Lung (tissue), 12 donors: ENCODE measurements around the gene BEAN1. TPM values are rescaled to one million over a fixed set of nuclear protein-coding genes. Genes with fewer than 3 reads are reported as not detected.

Experiments
- ATAC-seq: fragments of 200-7000 bp; cut with Tn5 transposase; one replicate; pipeline ENCODE4 v1.9.1; 2020; ENCODE audit warnings: moderate number of reproducible peaks; ENCODE audit not compliant: insufficient read depth, low FRiP score
- DNase-seq, 3 donors: peaks; one replicate each; pipeline ENCODE4 v3.0.0-alpha.2; 2013 to 2017
- H3K27ac ChIP-seq, 2 donors: one replicate each; pipeline ENCODE4 v1.5.1; 2013; ENCODE audit warnings: mild to moderate bottlenecking in 2 of 2, moderate library complexity in 2 of 2, control low read depth in 1 of 2, inconsistent platforms in 1 of 2, low read depth in 1 of 2, low read length in 1 of 2
- H3K27me3 ChIP-seq, 3 donors: one replicate each; pipeline ENCODE4 v1.5.1; 2013; ENCODE audit warnings: low read length in 2 of 3; ENCODE audit not compliant: control insufficient read depth in 3 of 3, insufficient read depth in 3 of 3
- H3K36me3 ChIP-seq, 4 donors: one replicate each; pipeline ENCODE4 v1.5.1; 2013; ENCODE audit warnings: low read length in 4 of 4, mild to moderate bottlenecking in 1 of 4, moderate library complexity in 1 of 4; ENCODE audit not compliant: control insufficient read depth in 4 of 4, insufficient read depth in 4 of 4
- H3K4me1 ChIP-seq, 5 donors: one replicate each; pipeline ENCODE4 v1.5.1; 2013; ENCODE audit warnings: low read length in 5 of 5, mild to moderate bottlenecking in 2 of 5, moderate library complexity in 1 of 5; ENCODE audit not compliant: control insufficient read depth in 5 of 5, insufficient read depth in 5 of 5
- H3K4me3 ChIP-seq: one replicate; pipeline ENCODE4 v1.5.1; 2013; ENCODE audit warnings: mild to moderate bottlenecking, control low read depth, moderate library complexity
- H3K9ac ChIP-seq, 2 donors: one replicate each; pipeline ENCODE4 v1.5.1; 2013; ENCODE audit warnings: low read length in 2 of 2, control low read depth in 1 of 2; ENCODE audit not compliant: insufficient read depth in 1 of 2
- H3K9me3 ChIP-seq, 4 donors: one replicate each; pipeline ENCODE4 v1.5.1; 2013; ENCODE audit warnings: low read length in 3 of 4, mild to moderate bottlenecking in 1 of 4, moderate library complexity in 1 of 4; ENCODE audit not compliant: control insufficient read depth in 4 of 4, insufficient read depth in 3 of 4
- CTCF ChIP-seq: IDR thresholded peaks from 2 replicates; pipeline ENCODE4 v1.5.1; 2012; ENCODE audit warnings: mild to moderate bottlenecking; ENCODE audit errors: control extremely low read depth, extremely low read depth
- WGBS, 2 donors: extraction: QIAGEN DNeasy Blood & Tissue Kit; methylation state at CpG; one replicate each; pipeline ENCODE4 v1.1.7; 2013; 5-methylcytosine and 5-hydroxymethylcytosine counted together
- polyA plus RNA-seq, 2 donors: library from polyadenylated mRNA; stranded (reverse); fragments of 200-250 nt; gene quantifications; one replicate each; pipeline ENCODE4 v1.2.1, GENCODE V29; 2013
- total RNA-seq, 2 donors: library from RNA; depleted of rRNA in 1 of 2; stranded (reverse); fragments of >200 nt in 1 of 2; gene quantifications; one replicate each; pipeline ENCODE4 v1.2.1, GENCODE V29; 2014 to 2021
- donor health status: control.
- donor health status: control.
- donor health status: Bipolar disorder and iron deficiency.
- donor health status: healthy.
- donor health status: DM: yes; HTN: yes; CAD: no.

The BEAN1 gene
- total and polyA plus RNA-seq, 4 donors, result 0.16 to 3.2 (median 0.25) TPM

DNA sequence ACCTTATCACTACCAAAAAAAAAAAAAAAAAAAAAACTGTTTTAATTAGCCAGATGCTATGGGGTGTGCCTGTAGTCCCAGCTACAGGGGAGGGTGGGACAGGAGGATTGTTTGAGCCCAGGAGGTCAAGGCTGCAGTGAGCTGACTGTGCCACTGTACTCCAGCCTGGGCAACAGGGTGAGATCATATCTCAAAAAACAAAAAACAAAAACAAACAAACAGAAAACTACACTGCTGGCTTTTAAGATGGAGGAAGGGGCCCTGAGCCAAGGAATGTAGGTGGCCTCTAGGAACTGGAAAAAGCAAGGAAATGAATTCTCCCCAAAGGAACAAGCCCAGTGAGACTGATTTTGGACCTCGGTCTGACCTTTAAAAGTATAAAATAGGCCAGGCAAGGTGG is 61.4 kb downstream of the BEAN1 start:
- Histone ChIP-seq H3K4me3 (no peak overlapping the region), H3K36me3 (no peaks in the 10 kb centered on the region), H3K4me1 (peaks cover 0 to 18% (median 10%) of the 10 kb centered on the region in 5 donors), H3K9me3 (no peaks in the 10 kb centered on the region), H3K27me3 (no peaks in the 10 kb centered on the region), H3K9ac (no peak overlapping the region), H3K27ac (no peak overlapping the region)
- ATAC-seq (no peak), DNase-seq (no peak)
- 100% methylated on average over 1 of the region's 1 CpG for WGBS, 2 donors
- TF ChIP-seq CTCF, result no peak

DNA sequence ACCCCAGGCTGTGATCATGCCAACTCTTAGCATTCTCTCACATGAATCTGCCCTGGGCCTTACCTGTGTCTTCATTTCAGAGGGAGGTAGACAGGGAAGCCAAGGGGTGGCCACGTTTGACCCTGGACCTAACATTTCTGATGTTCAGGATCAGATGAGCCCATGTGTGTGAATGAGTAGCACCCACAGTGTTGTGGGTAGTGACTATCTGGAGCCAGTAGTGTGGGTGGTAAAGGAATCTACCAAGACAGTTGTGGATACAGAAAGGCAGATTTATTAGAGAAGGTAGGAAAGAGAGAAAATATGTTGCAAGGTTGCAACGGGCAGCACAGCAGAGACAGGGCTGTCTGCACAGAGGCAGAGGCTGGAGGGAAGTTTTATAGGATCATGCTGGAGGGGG is 62.3 kb downstream of the BEAN1 start:
- WGBS, 2 donors, result 80 to 87% methylated on average over 2 of the region's 2 CpGs

GRCh38 chr16:66489818-66490217 is 62.7 kb downstream of the BEAN1 start:
- H3K9ac ChIP-seq, result no peak overlapping the region
- no peaks in the 10 kb centered on the region for H3K27me3 ChIP-seq
- H3K36me3 ChIP-seq, result no peaks in the 10 kb centered on the region
- H3K4me3 ChIP-seq, result no peak overlapping the region
- H3K9me3 ChIP-seq, result no peaks in the 10 kb centered on the region
- DNase-seq, result no peak
- H3K4me1 ChIP-seq, result peaks cover 0 to 17% (median 10%) of the 10 kb centered on the region in 5 donors
- WGBS, 2 donors, result 92 to 97% methylated on average over 5 of the region's 5 CpGs
- ATAC-seq, result no peak
- TF ChIP-seq CTCF, result no peak
- H3K27ac ChIP-seq, result no peak overlapping the region

More for the DNA sequence above, 62.3 kb downstream of the BEAN1 start:
- H3K36me3 ChIP-seq, result no peaks in the 10 kb centered on the region
- no peak for TF ChIP-seq CTCF
- no peak overlapping the region for H3K9ac ChIP-seq
- no peak for DNase-seq
- no peak overlapping the region for H3K4me3 ChIP-seq
- no peak for ATAC-seq
- H3K9me3 ChIP-seq, result no peaks in the 10 kb centered on the region
- peaks cover 0 to 17% (median 10%) of the 10 kb centered on the region in 5 donors for H3K4me1 ChIP-seq
- H3K27ac ChIP-seq, result no peak overlapping the region
- no peaks in the 10 kb centered on the region for H3K27me3 ChIP-seq
